Measurements from ENCODE around the gene DDX41.

Gene DDX41

DNA sequence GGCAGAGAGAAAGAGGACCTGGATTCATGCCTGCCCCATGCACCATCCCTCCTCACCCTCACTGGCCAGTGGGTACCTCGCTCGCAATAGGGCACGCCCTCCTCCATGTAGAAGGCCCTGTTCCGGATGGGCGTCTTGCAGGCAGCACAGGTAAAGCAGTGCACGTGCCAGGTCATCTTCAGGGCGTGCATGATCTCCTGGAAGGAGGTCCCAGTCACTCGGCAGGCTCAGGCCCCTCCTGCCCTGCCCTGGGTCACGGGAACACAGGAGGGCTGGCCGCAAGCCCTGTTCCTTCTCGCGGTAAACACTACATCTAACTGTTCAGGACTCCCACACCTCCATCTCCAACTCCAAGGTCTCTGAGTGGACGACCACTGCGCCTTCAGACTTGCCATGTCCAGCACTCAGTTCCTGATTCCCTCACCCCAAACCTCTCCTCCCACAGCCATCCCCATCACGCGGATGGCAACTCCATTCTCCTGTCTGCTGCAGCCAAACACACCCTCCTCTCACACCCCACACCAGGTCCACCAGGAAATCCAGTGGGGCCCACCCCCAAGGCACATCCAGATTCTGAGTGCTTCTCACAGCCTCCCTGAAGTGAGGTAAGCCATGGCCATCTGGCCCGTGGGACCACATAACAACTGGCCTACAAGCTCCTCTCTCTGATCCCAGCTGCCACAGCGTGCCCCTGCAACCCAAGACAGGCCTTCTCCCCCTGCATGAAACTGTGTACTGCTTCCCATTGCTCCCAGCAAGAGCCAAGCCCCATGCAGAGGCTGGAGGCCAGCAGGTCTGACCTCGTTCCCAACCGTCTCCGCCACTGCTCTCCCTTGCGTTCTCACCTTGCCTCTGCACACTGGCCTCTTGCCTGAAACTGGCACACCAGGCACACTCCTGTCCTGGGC is 32.5 kb downstream of the DDX41 start:
- no peak for DNase-seq (ENCODE audit: low read depth)

- no peak for DNase-seq (ENCODE audit: low read depth)
These were observed 33.7 kb downstream of the DDX41 start for GRCh38 chr5:177483042-177483441.

GRCh38 chr5:177482359-177482795 is 34.4 kb downstream of the DDX41 start:
- DNase-seq (ENCODE audit: low read depth), result no peak

DNA sequence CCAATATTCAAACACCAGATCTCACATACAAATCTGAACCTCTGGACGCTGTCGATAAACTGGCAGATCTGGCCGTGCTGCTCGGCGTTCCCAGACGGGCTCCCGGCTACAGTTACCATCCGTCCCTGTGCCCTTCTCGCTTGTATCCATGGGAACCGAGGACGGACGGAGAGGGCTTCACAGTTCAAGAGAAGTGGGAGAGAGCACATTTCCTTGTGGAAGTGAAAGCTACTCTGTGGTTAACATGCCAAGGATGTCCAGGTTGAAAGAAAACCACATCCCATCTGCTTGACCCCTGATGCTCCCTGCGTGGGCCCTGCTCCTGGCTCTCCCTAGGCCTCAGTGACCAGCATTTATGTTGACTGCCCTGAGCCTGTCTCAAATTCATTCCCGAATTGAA is 37.0 kb downstream of the DDX41 start:
- DNase-seq (ENCODE audit: low read depth), result no peak

- DNase-seq (ENCODE audit: low read depth), result no peak
These were observed 37.8 kb downstream of the DDX41 start for GRCh38 chr5:177478711-177479646.

GRCh38 chr5:177477701-177478477 is 38.9 kb downstream of the DDX41 start:
- no peak for DNase-seq (ENCODE audit: low read depth)

DNA sequence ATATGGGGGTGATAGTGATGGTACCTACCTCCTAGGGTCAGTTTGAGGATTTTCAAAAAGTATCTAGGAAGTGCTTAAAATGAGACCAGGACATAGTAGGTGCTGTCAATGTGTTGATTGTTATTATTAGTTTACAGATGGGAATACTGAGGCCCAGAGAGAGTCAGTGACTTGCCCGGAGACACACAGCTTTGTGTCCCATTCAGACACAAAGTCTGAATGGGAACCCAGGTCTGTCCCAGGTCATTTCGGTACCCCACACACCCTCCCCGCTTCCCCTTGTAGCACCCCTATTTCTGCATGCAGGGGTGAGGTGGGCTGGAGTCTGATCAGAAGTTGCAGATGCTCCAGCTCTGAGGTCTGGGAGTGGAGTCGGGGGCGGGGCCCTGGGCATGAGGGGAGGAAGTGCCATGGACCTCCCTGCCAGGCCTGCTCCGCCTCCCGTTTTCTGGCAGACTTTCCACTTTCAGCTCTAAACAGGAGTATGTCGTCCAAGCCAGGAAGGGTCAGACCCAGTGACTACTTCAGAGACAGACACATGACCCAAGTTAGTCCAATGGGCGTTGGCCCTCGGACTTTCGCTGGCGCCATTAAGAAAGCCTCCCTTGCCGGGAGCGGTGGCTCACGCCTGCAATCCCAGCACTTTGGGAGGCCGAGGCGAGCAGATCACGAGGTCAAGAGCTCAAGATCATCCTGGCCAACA is 40.1 kb downstream of the DDX41 start:
- no peak for DNase-seq (ENCODE audit: low read depth)

GRCh38 chr5:177475563-177476427 is 41.0 kb downstream of the DDX41 start:
- no peak for DNase-seq (ENCODE audit: low read depth)

DNA sequence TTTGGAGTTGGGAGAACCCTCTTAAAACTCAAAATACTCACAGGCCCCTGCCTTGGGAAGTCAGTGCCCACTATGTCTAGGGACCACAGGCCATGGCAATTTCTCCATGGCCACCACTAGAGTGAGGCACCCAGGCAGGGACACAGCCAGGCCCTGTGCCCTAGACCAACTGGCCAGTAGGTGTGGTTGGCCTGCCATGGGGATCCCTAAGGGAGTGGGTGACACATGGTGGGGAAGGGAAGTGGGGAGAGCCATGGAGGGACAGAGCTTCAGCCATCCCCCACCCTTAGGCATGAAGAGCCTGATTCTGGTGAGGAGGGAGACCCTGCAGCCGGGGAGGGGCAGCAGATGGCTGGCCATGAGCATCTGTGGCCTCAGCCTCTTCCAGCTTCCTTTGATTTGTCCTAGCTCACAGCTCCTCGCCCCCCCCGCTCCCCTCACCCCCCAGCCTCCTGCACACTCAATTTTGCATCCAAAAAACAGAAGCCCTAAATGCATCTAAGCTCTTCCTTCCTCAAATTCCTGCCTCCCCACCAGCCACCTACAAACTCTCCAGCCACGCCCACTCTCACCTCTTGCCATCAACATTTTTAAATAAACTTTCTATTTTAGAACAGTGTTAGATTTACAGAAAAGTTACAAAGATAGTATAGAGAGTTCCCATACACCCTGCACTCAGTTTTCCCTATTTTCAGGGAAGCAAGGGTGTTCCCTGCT is 41.8 kb downstream of the DDX41 start:
- no peak for DNase-seq (ENCODE audit: low read depth)

DNA sequence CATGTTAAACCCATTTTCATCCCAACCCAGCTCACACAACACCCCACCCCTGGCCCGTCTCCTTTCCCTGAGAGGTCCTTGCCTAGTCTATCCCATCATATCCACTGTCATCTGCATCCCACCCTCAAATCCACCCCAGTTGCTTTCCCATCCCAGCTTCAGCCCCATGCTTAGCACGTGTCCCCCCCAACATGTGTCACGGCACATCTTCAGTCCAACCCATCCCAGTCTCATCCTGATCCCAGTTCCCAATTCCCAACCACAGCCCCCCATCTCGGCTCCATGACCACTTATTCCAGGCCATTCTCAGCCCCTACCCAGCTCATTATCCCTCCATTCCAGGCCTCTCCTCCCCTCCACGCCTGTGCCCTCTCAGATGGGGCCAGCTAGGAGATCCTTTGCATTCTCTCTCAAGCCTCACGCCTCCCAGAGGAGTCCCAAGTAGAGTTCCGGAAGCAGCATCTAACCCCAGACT is 42.7 kb downstream of the DDX41 start:
- no peak for DNase-seq (ENCODE audit: low read depth)

GRCh38 chr5:177473443-177474001 is 43.2 kb downstream of the DDX41 start, which contains the start of gene DBN1:
Gene DBN1, minus strand, starts transcription at chr5:177473634. Its CDS starts 113 bp downstream, at chr5:177473521.
- no peak for DNase-seq (ENCODE audit: low read depth)

DNA sequence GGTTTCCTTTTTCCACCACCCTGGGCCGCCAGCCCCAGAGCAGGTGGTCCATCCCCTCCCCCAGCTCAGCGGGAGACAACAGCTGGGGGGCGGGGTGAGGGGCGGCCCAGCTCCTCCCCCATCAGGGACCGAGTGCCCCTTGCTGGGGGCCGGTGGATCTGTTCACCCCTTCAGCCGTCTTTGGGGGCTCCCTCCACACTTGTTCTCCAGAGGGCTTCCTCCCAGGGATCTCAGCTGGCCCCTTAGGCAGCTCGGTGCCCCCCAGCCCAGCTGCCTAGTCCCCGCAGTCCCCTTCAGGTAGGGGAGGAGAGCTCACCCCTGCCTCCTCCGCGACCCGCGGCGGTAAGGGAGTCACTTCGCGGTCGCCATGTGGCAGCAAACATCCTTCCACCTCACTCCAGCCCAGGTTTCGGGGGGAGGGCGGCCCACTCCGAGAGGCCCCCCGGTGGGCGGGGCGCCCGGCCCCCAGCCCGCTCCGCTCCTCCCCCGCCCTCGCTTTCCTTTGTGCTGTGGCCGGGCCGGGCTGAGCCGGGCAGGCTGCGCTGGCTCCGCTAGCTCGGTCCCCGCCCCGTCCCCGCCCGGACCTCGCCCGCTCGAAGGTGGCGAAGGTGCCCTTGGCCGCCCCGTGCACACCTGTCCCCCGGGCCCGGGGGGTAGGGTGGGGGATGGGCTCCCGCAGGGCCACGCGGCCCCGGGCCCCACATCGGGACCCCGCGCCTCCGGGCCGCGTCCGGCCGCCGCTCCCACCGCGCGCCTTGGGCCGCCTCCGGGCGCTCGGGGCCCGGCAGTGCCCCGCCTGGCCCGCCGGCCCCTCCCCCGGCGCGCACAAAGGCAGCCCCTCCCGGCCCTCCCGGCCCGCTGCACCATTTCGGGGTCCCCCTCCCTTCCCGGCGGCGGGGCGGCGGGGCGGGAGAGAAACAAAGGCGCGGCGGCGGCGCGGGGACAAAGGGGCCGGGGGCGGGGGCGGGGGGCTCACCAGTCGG is 44.0 kb downstream of the DDX41 start:
- peak; percentile 36 for DNase-seq (ENCODE audit: low read depth)

- no peak for DNase-seq (ENCODE audit: low read depth)
These were observed 45.0 kb downstream of the DDX41 start for GRCh38 chr5:177471610-177472356.

GRCh38 chr5:177470759-177471536 is 45.8 kb downstream of the DDX41 start:
- DNase-seq (ENCODE audit: low read depth), result no peak

DNA sequence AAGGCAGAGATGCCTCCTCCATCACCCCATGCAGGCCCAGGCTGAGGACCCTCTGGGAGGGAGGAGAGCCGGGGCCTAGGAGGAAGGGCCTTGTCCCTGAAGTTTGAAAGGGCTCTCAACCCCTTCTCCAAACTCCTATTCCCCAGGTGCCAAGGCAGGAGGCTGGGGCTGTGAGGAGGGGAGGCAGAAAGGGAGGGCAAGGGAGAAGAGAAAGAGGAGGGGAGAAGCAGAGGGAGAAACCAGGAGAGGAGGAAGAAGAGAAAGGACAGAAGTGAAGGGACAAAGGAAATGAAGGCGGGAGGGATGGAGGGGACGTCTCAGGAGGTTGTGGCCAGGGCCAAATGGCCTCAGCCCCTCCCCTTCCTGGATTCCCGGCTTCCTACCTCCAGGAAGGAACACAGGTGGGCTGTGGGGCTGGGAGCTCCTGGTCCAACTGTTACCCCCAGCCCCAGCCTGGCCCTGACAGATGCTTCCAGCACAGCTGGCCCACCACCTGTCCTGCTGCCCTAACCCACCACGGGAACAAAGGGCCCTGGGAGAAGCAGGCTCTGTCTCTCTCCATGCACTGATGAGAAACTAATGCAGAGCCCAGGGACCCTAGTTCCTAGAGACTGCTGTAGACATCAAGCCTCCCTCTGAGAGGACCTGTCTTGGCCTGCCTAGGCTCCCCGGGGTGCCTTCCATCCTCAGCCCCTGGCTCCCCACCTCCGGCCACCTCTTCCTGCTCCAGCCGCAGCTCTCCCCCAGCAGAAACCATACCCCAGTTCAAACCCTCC is 46.8 kb downstream of the DDX41 start:
- DNase-seq (ENCODE audit: low read depth), result no peak

Data from stimulated activated CD4-positive, alpha-beta T cell treated with anti-CD3 and anti-CD28 coated beads, Interleukin-2, amount 100 ng/mL, for 4 hours (primary cell).